Naive thymus-derived CD4-positive, alpha-beta T cell (primary cell): ENCODE results near the gene RGL3. TPM values are rescaled to one million over a fixed set of nuclear protein-coding genes. Genes with fewer than 3 reads are reported as not detected.
A peak's percentile ranks its signal among the peaks of the same experiment; 100 is the strongest.

ENCODE experiments used
- ATAC-seq: fragments of 150-1000 bp; cut with Tn5 transposase; 2 replicates; pipeline ENCODE4 v1.10.0; 2021; ENCODE audit warnings: mild to moderate bottlenecking, moderate library complexity
- CTCF ChIA-PET: fragments of 350-600 bp; sonication (Branson Sonifier 250); formaldehyde crosslinking; loops from one replicate; lab custom pipeline; 2021; ENCODE audit warnings: antibody characterized with exemption; lab: Charles Lee
- POLR2A ChIA-PET: fragments of 350-600 bp; sonication (Branson Sonifier 250); formaldehyde crosslinking; loops from one replicate; lab custom pipeline; 2021; ENCODE audit warnings: antibody characterized with exemption, inconsistent platforms; lab: Charles Lee
- DNase-seq, 9 donors: peaks; one replicate each; pipeline versions ENCODE4 v3.0.0 to v3.0.0-alpha.2; 2020 to 2022; ENCODE audit warnings: mixed read lengths in 1 of 9
- H3K27ac ChIP-seq: one replicate; pipeline ENCODE4 v1.7.0; 2013; ENCODE audit warnings: mild to moderate bottlenecking, low read depth, low read length, moderate library complexity
- H3K27me3 ChIP-seq, 2 donors: one replicate each; pipeline ENCODE4 v1.7.0; 2013; ENCODE audit warnings: low read length in 2 of 2, mild to moderate bottlenecking in 2 of 2, moderate library complexity in 2 of 2; ENCODE audit not compliant: control insufficient read depth in 2 of 2, insufficient read depth in 2 of 2
- H3K36me3 ChIP-seq, 3 experiments: 1 replicate in 2 of 3; 2 replicates in 1 of 3; pipeline ENCODE4 v1.7.0; 2013; ENCODE audit warnings: low read length in 3 of 3, mild to moderate bottlenecking in 3 of 3, moderate library complexity in 1 of 3; ENCODE audit not compliant: insufficient read depth in 3 of 3, control insufficient read depth in 2 of 3
- H3K4me1 ChIP-seq, 2 donors: one replicate each; pipeline ENCODE4 v1.7.0; 2013; ENCODE audit warnings: low read length in 2 of 2, mild to moderate bottlenecking in 2 of 2, moderate library complexity in 1 of 2; ENCODE audit not compliant: control insufficient read depth in 2 of 2, insufficient read depth in 2 of 2
- H3K4me3 ChIP-seq: 2 replicates; pipeline ENCODE4 v1.7.0; 2013; ENCODE audit warnings: mild to moderate bottlenecking, low read length
- H3K9me3 ChIP-seq, 3 experiments: 1 replicate in 2 of 3; 2 replicates in 1 of 3; pipeline ENCODE4 v1.7.0; 2013; ENCODE audit warnings: low read length in 3 of 3; ENCODE audit not compliant: control insufficient read depth in 2 of 3
- H3K27ac Mint-ChIP-seq, 9 donors: one replicate each; pipeline ENCODE4 v1.8.0; 2020 to 2022; ENCODE audit warnings: mixed read lengths in 9 of 9, mild to moderate bottlenecking in 8 of 9, moderate library complexity in 5 of 9, inconsistent platforms in 2 of 9
- H3K27me3 Mint-ChIP-seq, 5 donors: one replicate each; pipeline ENCODE4 v1.8.0; 2021 to 2022; ENCODE audit warnings: mixed read lengths in 5 of 5, mild to moderate bottlenecking in 1 of 5
- H3K36me3 Mint-ChIP-seq, 5 donors: one replicate each; pipeline ENCODE4 v1.8.0; 2020 to 2022; ENCODE audit warnings: mixed read lengths in 5 of 5, mild to moderate bottlenecking in 3 of 5, inconsistent platforms in 1 of 5
- H3K4me1 Mint-ChIP-seq, 7 donors: one replicate each; pipeline ENCODE4 v1.8.0; 2020 to 2022; ENCODE audit warnings: mixed read lengths in 7 of 7, mild to moderate bottlenecking in 3 of 7, inconsistent platforms in 1 of 7
- H3K4me3 Mint-ChIP-seq, 10 donors: one replicate each; pipeline ENCODE4 v1.8.0; 2020 to 2022; ENCODE audit warnings: mild to moderate bottlenecking in 10 of 10, mixed read lengths in 10 of 10, moderate library complexity in 6 of 10, inconsistent platforms in 2 of 10
- H3K9me3 Mint-ChIP-seq, 11 donors: one replicate each; pipeline ENCODE4 v1.8.0; 2020 to 2022; ENCODE audit warnings: mixed read lengths in 11 of 11, mild to moderate bottlenecking in 4 of 11, inconsistent platforms in 1 of 11, moderate library complexity in 1 of 11
- intact Hi-C, 2 donors: fragments of 100-400 bp; cut with micrococcal nuclease; formaldehyde crosslinking; loops; one replicate each; pipeline ENCODE4 v1.15.1; 2023
- polyA plus RNA-seq, 2 donors: library from polyadenylated mRNA; unstranded; fragments of 300-500 nt; fragmentation: Illumina TruSeq; gene quantifications; one replicate each; pipeline ENCODE4 v1.2.3, GENCODE V29; 2021
- total RNA-seq, 6 experiments: library from RNA in 5 of 6; stranded (reverse) in 5 of 6; gene quantifications; 1 replicate in 5 of 6; 2 replicates in 1 of 6; pipeline ENCODE4 v1.2.3 and lab custom pipeline; 2021 to 2026

Gene RGL3
- total and polyA plus RNA-seq, 7 experiments from 2014 or later: not detected

DNA sequence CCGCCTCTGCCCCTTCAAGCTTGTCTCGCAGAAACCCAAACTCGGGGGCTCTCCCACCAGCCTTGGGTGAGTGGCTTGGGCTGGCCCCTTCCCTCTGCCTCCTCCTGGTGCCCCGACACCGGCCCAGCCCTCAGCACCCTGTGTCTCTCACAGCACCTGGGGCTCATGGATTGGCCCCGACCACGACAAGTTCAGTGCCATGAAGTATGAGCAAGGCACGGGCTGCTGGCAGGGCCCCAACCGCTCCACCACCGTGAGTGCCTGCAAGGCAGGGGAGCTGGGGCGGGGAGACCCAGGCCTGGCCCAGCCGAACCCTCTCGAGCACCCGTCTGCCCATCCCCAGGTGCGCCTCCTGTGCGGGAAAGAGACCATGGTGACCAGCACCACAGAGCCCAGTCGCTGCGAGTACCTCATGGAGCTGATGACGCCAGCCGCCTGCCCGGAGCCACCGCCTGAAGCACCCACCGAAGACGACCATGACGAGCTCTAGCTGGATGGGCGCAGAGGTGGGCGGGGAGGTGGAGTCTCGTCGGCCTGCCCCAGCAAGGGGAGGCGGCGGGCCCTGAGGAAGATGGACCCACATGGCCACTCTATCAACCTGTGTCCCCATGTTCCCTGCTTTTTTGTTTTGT, 29.9 kb upstream of the RGL3 start:
- H3K4me3 Mint-ChIP-seq: no peak overlapping the region
- DNase-seq (no peak), ATAC-seq (no peak)
- H3K27ac Mint-ChIP-seq: no peak overlapping the region
- Histone ChIP-seq H3K4me3 (no peak overlapping the region), H3K36me3 (peaks cover 0 to 55% (median 7%) of the 10 kb centered on the region in 3 experiments), H3K4me1 (no peaks in the 10 kb centered on the region), H3K9me3 (no peaks in the 10 kb centered on the region), H3K27ac (no peak overlapping the region), H3K27me3 (no peaks in the 10 kb centered on the region)
- H3K27me3 Mint-ChIP-seq: no peaks in the 10 kb centered on the region
- POLR2A ChIA-PET: interaction anchor here (1.0 to 1.4 kb wide), 2 partner anchors 19 to 68 kb away, joined by 3 read pairs; no protein-coding TSS in a partner anchor
- CTCF ChIA-PET: interaction anchor here (1.5 kb wide), 1 partner anchor 67 kb away, joined by 5 read pairs; no protein-coding TSS in a partner anchor
- intact Hi-C loops: no loop called here
- peaks cover 0 to 2% (median 0%) of the 10 kb centered on the region in 5 donors for H3K36me3 Mint-ChIP-seq
- peaks cover 0 to 3% (median 0%) of the 10 kb centered on the region in 7 donors for H3K4me1 Mint-ChIP-seq
- H3K9me3 Mint-ChIP-seq: peaks cover 0 to 2% (median 0%) of the 10 kb centered on the region in 11 donors

DNA sequence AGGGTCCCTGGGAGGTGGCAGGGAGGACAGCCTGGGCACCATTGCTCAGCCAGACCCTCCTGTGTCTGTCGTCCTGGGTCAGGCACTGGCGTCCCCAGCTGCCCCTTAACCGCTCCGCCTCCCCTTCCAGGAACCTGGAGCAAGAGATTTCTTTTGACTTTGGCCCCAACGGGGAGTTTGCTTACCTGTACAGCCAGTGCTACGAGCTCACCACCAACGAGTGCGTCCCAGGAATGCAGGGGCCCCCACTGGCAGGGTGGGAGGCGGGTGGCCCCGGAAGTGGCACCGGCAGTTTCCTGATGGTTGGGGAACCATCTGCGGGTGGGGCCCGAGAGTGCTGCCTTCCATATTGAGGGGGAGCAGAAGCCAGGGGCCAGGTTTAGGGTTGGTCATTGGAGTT, 29.3 kb upstream of the RGL3 start:
- Mint-ChIP-seq H3K27me3 (no peaks in the 10 kb centered on the region), H3K27ac (no peak overlapping the region), H3K4me1 (peaks cover 0 to 2% (median 0%) of the 10 kb centered on the region in 7 donors), H3K9me3 (peaks cover 0 to 2% (median 0%) of the 10 kb centered on the region in 11 donors), H3K4me3 (no peak overlapping the region), H3K36me3 (peaks cover 0 to 3% (median 0%) of the 10 kb centered on the region in 5 donors)
- Histone ChIP-seq H3K27ac (no peak overlapping the region), H3K9me3 (no peaks in the 10 kb centered on the region), H3K4me3 (no peak overlapping the region), H3K36me3 (peaks cover 0 to 61% (median 9%) of the 10 kb centered on the region in 3 experiments), H3K27me3 (no peaks in the 10 kb centered on the region), H3K4me1 (no peaks in the 10 kb centered on the region)
- ATAC-seq (no peak), DNase-seq (no peak)
- intact Hi-C loops: no loop called here
- ChIA-PET CTCF (interaction anchor here (1.5 kb wide), 1 partner anchor 67 kb away, joined by 5 read pairs; no protein-coding TSS in a partner anchor), POLR2A (interaction anchor here (0.9 to 1.0 kb wide), 2 partner anchors 19 to 73 kb away, joined by 3 to 4 read pairs; partner anchors contain the start of gene SWSAP1)

- DNase-seq (no peak), ATAC-seq (no peak)
- H3K27ac ChIP-seq: no peak overlapping the region
- H3K4me1 ChIP-seq: no peaks in the 10 kb centered on the region
- no peaks in the 10 kb centered on the region for H3K27me3 Mint-ChIP-seq
- no peak overlapping the region for H3K27ac Mint-ChIP-seq
- CTCF ChIA-PET: interaction anchor here (0.6 to 1.5 kb wide), 2 partner anchors 66 to 510 kb away, joined by 3 to 5 read pairs; no protein-coding TSS in a partner anchor
- H3K36me3 ChIP-seq: peaks cover 0 to 65% (median 9%) of the 10 kb centered on the region in 3 experiments
- no peak overlapping the region for H3K4me3 Mint-ChIP-seq
- intact Hi-C loops: loop anchor here in 1 of 2 donors (2.0 kb wide), 1 partner anchor 67 kb away; no protein-coding TSS in a partner anchor
- no peak overlapping the region for H3K4me3 ChIP-seq
- no peaks in the 10 kb centered on the region for H3K27me3 ChIP-seq
- no peaks in the 10 kb centered on the region for H3K9me3 ChIP-seq
- POLR2A ChIA-PET: interaction anchor here (0.9 kb wide), 1 partner anchor 73 kb away, joined by 4 read pairs; the partner anchor contains the start of gene SWSAP1
- H3K36me3 Mint-ChIP-seq: peaks cover 0 to 3% (median 0%) of the 10 kb centered on the region in 5 donors
- peaks cover 0 to 2% (median 0%) of the 10 kb centered on the region in 7 donors for H3K4me1 Mint-ChIP-seq
- peaks cover 0 to 2% (median 0%) of the 10 kb centered on the region in 11 donors for H3K9me3 Mint-ChIP-seq
Observed at GRCh38 chr19:11447347-11448262, 28.5 kb upstream of the RGL3 start.

DNA sequence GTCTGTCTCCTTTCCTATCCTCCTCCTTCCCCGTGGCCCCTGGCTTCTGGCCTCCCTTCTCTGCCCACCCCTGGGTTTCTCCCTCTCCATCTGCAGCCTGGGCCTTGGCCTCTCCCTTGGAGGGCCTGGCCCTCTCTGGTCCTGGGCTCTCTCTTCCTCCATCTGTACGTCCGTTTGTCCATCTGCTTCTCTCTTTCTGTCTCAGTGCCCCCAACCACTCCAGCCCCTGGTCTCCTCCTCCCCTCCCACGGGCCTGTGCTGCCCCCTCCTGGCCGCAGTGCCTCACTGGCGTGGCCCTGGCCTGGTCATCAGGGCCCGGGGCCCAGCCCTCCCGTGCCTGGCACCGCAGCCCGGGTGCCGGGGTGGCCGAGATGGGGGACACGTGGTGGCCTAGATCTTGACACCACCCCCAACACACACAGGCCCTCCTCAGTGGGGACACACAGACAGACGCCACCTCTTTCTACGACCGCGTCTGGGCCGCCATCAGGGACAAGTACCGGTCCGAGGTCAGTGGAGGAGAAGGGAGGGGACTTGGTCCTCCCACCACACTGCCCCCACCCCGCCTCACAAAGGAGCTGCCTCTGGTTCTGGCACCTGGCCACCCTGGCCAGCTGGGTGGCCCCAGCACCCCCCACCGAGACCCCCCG, 27.7 kb upstream of the RGL3 start:
- Mint-ChIP-seq H3K27me3 (no peaks in the 10 kb centered on the region), H3K4me3 (no peak overlapping the region), H3K4me1 (peaks cover 0 to 5% (median 3%) of the 10 kb centered on the region in 7 donors), H3K27ac (peak overlapping the region in 1 of 9 donors; percentile 36), H3K36me3 (peaks cover 3 to 9% (median 5%) of the 10 kb centered on the region in 5 donors), H3K9me3 (no peaks in the 10 kb centered on the region)
- Histone ChIP-seq H3K36me3 (peaks cover 0 to 73% (median 9%) of the 10 kb centered on the region in 3 experiments), H3K9me3 (no peaks in the 10 kb centered on the region), H3K27me3 (no peaks in the 10 kb centered on the region), H3K27ac (no peak overlapping the region), H3K4me3 (no peak overlapping the region), H3K4me1 (no peaks in the 10 kb centered on the region)
- DNase-seq (peak in 7 of 9 donors; percentile 26 to 61 (median 44)), ATAC-seq (peak; percentile 80)
- intact Hi-C loops: loop anchor here (1.0 to 2.0 kb wide), 2 partner anchors 66 to 153 kb away; no protein-coding TSS in a partner anchor
- ChIA-PET CTCF (interaction anchor here (0.6 kb wide), 1 partner anchor 84 kb away, joined by 3 read pairs; no protein-coding TSS in a partner anchor), POLR2A (interaction anchor here (0.6 kb wide), 1 partner anchor 25 kb away, joined by 3 read pairs; no protein-coding TSS in a partner anchor)

- no peak overlapping the region for H3K27ac ChIP-seq
- no peak for DNase-seq
- no peak overlapping the region for H3K4me3 Mint-ChIP-seq
- CTCF ChIA-PET: interaction anchor here (0.6 kb wide), 1 partner anchor 83 kb away, joined by 3 read pairs; no protein-coding TSS in a partner anchor
- ATAC-seq: no peak
- H3K27me3 ChIP-seq: no peaks in the 10 kb centered on the region
- H3K4me3 ChIP-seq: no peak overlapping the region
- no peak overlapping the region for H3K27ac Mint-ChIP-seq
- intact Hi-C loops: loop anchor here (1.0 to 2.0 kb wide), 2 partner anchors 65 to 153 kb away; no protein-coding TSS in a partner anchor
- no peaks in the 10 kb centered on the region for H3K27me3 Mint-ChIP-seq
- H3K4me1 ChIP-seq: no peaks in the 10 kb centered on the region
- H3K36me3 Mint-ChIP-seq: peaks cover 4 to 10% (median 7%) of the 10 kb centered on the region in 5 donors
- POLR2A ChIA-PET: interaction anchor here (0.6 kb wide), 1 partner anchor 24 kb away, joined by 3 read pairs; no protein-coding TSS in a partner anchor
- peaks cover 0 to 8% (median 5%) of the 10 kb centered on the region in 7 donors for H3K4me1 Mint-ChIP-seq
- no peaks in the 10 kb centered on the region for H3K9me3 ChIP-seq
- H3K9me3 Mint-ChIP-seq: no peaks in the 10 kb centered on the region
- H3K36me3 ChIP-seq: peaks cover 0 to 79% (median 14%) of the 10 kb centered on the region in 3 experiments
Observed at GRCh38 chr19:11446271-11446651, 27.1 kb upstream of the RGL3 start.
